GM19463 (cell line): ENCODE measurements around the gene DPEP2.

ENCODE experiments used
- ATAC-seq: cut with Tn5 transposase; IDR thresholded peaks from one replicate; pipeline ENCODE4 v1.9.1; 2021; ENCODE audit warnings: mild to moderate bottlenecking, moderate library complexity; ENCODE audit not compliant: unreplicated experiment

The DPEP2 gene

GRCh38 chr16:67957622-67958021, 41.7 kb downstream of the DPEP2 start:
- no peak for ATAC-seq

- ATAC-seq: no peak
Measured at GRCh38 chr16:67954421-67955196, 44.7 kb downstream of the DPEP2 start.

- no peak for ATAC-seq
Measured at GRCh38 chr16:67953641-67954375, 45.5 kb downstream of the DPEP2 start.

- ATAC-seq: no peak
Measured at GRCh38 chr16:67951485-67951884, 47.8 kb downstream of the DPEP2 start.

- ATAC-seq: no peak
Measured at GRCh38 chr16:67950335-67950843, 48.9 kb downstream of the DPEP2 start.

GRCh38 chr16:67949645-67950044, 49.6 kb downstream of the DPEP2 start:
- ATAC-seq: no peak

- ATAC-seq: no peak
Measured at GRCh38 chr16:67948015-67948414, 51.3 kb downstream of the DPEP2 start.

- no peak for ATAC-seq
Measured at GRCh38 chr16:67946966-67947558, 52.2 kb downstream of the DPEP2 start.

- ATAC-seq: no peak
Measured at GRCh38 chr16:67946128-67946569, 53.1 kb downstream of the DPEP2 start.

- no peak for ATAC-seq
Measured at GRCh38 chr16:67945392-67945933, 53.8 kb downstream of the DPEP2 start.

GRCh38 chr16:67944690-67945391, 54.4 kb downstream of the DPEP2 start:
- ATAC-seq: no peak

- no peak for ATAC-seq
Measured at GRCh38 chr16:67943619-67944504, 55.4 kb downstream of the DPEP2 start, which contains the start of gene LCAT. Gene LCAT, minus strand, starts transcription at chr16:67944120. Its CDS starts 19 bp downstream, at chr16:67944101.

- ATAC-seq: no peak
Measured at GRCh38 chr16:67943256-67943618, 56.0 kb downstream of the DPEP2 start.

- no peak for ATAC-seq
Measured at GRCh38 chr16:67942510-67943255, 56.6 kb downstream of the DPEP2 start.

GRCh38 chr16:67942200-67942509, 57.1 kb downstream of the DPEP2 start:
- ATAC-seq: no peak

- no peak for ATAC-seq
Measured at GRCh38 chr16:67941469-67942199, 57.6 kb downstream of the DPEP2 start.

- no peak for ATAC-seq
Measured at GRCh38 chr16:67940446-67941089, 58.7 kb downstream of the DPEP2 start.
